Neutrophil (primary cell): ENCODE measurements around the gene L3MBTL4.

Experiments used
- H3K27ac ChIP-seq: fragments of 200-600 bp; sonication (generic); 2 replicates; pipeline ENCODE4 v1.5.1; 2016; ENCODE audit warnings: mild to moderate bottlenecking, moderate library complexity
- H3K27me3 ChIP-seq: fragments of 200-600 bp; sonication (generic); 2 replicates; pipeline ENCODE4 v1.6.0; 2016; ENCODE audit warnings: mild to moderate bottlenecking
- H3K36me3 ChIP-seq: fragments of 200-600 bp; sonication (generic); 2 replicates; pipeline ENCODE4 v1.5.1; 2017
- H3K4me1 ChIP-seq, 2 experiments: fragments of 200-600 bp in 1 of 2; sonication (generic) in 1 of 2; 1 replicate in 1 of 2; 2 replicates in 1 of 2; pipeline versions ENCODE4 v1.5.1 to v1.6.1; 2013 to 2016; ENCODE audit warnings: low read depth in 1 of 2, low read length in 1 of 2, mild to moderate bottlenecking in 1 of 2, moderate library complexity in 1 of 2; ENCODE audit not compliant: control insufficient read depth in 1 of 2, insufficient read depth in 1 of 2
- H3K4me3 ChIP-seq, 2 experiments: fragments of 200-600 bp in 1 of 2; sonication (generic) in 1 of 2; 1 replicate in 1 of 2; 2 replicates in 1 of 2; pipeline ENCODE4 v1.5.1; 2013 to 2016; ENCODE audit warnings: low read depth in 1 of 2, low read length in 1 of 2, mild to moderate bottlenecking in 1 of 2, moderate library complexity in 1 of 2
- H3K9me3 ChIP-seq: fragments of 200-600 bp; sonication (generic); 2 replicates; pipeline ENCODE4 v1.5.1; 2016
- TF ChIP-seq, protein P1 (sequence below): fragments of 200-600 bp; sonication (generic); IDR thresholded peaks from 2 replicates; pipeline ENCODE4 v1.5.1; 2016; ENCODE audit warnings: antibody characterized with exemption

L3MBTL4 gene

DNA sequence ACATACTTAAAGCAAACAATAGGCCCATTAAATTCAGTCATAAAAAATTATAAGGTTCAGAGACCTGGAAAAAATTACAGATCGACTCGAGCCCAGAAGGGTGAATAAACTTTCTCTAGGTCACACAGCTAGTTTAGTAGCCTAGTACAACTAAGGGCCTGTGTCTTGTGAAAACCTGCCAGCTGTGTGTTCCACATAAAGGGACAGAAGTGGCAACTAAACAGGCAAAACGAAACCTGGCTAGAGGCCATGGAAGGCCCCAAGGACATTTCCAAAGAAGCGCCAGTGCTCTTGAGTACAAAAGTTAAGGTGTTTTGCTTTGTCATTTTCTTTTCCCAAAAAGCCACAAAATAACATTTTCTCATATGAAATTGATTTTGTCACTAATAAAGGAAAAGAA is 164.9 kb downstream of the L3MBTL4 start:
- Histone ChIP-seq H3K27me3 (no peaks in the 10 kb centered on the region), H3K27ac (no peak overlapping the region), H3K4me1 (no peaks in the 10 kb centered on the region), H3K4me3 (no peak overlapping the region), H3K9me3 (no peaks in the 10 kb centered on the region), H3K36me3 (no peaks in the 10 kb centered on the region)
- TF ChIP-seq, protein P1, sequence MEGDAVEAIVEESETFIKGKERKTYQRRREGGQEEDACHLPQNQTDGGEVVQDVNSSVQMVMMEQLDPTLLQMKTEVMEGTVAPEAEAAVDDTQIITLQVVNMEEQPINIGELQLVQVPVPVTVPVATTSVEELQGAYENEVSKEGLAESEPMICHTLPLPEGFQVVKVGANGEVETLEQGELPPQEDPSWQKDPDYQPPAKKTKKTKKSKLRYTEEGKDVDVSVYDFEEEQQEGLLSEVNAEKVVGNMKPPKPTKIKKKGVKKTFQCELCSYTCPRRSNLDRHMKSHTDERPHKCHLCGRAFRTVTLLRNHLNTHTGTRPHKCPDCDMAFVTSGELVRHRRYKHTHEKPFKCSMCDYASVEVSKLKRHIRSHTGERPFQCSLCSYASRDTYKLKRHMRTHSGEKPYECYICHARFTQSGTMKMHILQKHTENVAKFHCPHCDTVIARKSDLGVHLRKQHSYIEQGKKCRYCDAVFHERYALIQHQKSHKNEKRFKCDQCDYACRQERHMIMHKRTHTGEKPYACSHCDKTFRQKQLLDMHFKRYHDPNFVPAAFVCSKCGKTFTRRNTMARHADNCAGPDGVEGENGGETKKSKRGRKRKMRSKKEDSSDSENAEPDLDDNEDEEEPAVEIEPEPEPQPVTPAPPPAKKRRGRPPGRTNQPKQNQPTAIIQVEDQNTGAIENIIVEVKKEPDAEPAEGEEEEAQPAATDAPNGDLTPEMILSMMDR = no peak

DNA sequence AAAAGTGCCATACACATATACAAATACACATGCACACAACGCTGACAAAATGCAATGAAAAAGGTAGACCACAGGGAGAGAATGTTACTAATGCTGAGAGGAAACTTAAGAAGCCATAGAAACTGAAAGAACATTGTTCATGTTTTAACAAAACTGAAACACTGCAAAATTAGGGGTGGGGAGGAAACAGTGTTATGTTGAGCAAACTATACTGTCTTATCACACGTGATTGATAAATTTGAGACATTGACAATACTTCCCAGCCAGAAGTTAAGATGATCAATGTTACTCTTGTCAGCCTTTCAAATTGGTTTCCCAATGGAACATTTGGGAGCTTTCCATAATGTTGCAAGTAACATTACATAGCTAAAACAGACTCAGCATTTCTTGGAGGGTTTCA is 165.5 kb downstream of the L3MBTL4 start:
- H3K4me1 ChIP-seq = no peaks in the 10 kb centered on the region
- TF ChIP-seq, protein P1 = no peak
- no peaks in the 10 kb centered on the region for H3K27me3 ChIP-seq
- H3K9me3 ChIP-seq = no peaks in the 10 kb centered on the region
- H3K4me3 ChIP-seq = no peak overlapping the region
- no peak overlapping the region for H3K27ac ChIP-seq
- no peaks in the 10 kb centered on the region for H3K36me3 ChIP-seq

DNA sequence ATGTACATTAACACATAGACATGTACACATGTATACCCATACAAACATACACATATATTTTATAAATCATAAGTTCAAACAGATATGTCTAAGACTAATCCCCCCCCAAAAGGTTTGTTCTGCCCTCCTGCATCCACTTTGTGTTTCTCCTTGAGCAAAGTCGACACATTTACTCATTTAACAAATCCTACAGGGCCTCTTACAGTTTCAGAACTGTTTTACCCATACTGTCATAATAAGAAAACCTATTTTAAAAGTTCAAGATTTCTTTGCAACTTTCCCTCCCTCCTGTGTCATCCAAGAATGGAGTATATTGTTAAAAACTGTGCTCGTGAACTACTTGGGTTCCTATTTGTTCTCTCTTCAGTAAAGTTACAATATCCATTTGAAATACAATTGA is 166.7 kb downstream of the L3MBTL4 start:
- Histone ChIP-seq H3K4me1 (no peaks in the 10 kb centered on the region), H3K27me3 (no peaks in the 10 kb centered on the region), H3K36me3 (no peaks in the 10 kb centered on the region), H3K27ac (no peak overlapping the region), H3K4me3 (no peak overlapping the region), H3K9me3 (no peaks in the 10 kb centered on the region)
- TF ChIP-seq, protein P1 = no peak

DNA sequence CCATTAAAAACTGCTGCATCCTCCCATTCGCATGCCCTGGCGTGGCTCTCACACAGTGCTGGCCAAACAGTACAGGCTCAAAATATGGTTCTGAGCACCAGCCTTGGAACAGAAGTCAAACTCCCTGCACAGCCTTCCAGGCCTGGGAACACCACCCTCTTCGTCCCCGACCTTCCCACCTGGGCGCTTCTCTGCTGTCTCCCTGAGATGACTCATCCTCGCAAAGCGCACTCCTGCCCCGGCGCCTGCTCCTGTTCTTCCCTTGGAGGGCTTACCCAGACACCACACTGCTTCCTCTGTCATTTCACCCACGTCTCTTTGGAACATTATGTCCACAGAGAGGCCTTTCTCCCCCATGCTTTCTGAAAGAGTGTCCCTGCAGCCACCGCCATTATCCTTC is 172.7 kb downstream of the L3MBTL4 start:
- Histone ChIP-seq H3K27ac (no peak overlapping the region), H3K27me3 (no peaks in the 10 kb centered on the region), H3K4me1 (no peaks in the 10 kb centered on the region), H3K4me3 (no peak overlapping the region), H3K9me3 (no peaks in the 10 kb centered on the region), H3K36me3 (no peaks in the 10 kb centered on the region)
- TF ChIP-seq, protein P1 = no peak

DNA sequence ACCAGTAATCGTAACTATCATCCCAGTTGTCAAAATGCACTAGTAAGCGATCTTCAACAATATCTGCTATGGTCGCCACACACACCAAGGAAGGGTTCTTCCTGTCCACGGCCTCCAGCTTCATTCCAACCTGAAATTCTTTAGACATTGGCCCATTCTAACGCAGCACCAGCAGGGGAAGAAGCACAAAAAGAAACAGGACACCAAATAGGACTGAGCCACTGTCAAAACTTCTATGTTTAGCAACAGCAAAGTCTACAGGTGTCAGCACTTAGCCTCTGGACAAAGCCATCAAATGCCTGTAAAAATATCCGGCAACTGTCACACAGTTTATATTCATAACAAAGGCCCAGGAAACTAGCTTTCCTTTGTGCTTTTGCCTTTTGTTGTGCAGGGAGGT is 175.0 kb downstream of the L3MBTL4 start:
- Histone ChIP-seq H3K9me3 (no peaks in the 10 kb centered on the region), H3K27ac (no peak overlapping the region), H3K4me3 (no peak overlapping the region), H3K4me1 (no peaks in the 10 kb centered on the region), H3K36me3 (no peaks in the 10 kb centered on the region), H3K27me3 (no peaks in the 10 kb centered on the region)
- TF ChIP-seq, protein P1 = no peak

DNA sequence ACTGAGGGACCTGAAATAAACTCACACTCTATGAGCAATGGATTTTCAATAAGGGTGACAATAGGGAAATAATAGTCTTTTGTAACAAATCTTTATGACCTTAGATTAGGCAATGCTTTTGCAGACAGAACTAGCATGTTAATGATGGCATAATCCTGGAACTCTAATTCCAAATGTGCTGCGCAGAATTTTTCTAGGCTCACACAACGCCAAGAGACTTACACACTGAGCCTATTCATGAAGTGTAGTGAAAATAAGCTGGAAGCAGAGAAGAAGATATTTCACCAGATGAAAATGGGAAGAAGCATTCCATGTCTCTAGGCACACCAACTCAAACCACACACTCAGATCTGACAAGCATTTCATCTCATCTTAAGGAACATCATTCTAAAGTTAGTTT is 178.5 kb downstream of the L3MBTL4 start:
- Histone ChIP-seq H3K36me3 (no peaks in the 10 kb centered on the region), H3K27ac (no peak overlapping the region), H3K4me3 (no peak overlapping the region), H3K27me3 (no peaks in the 10 kb centered on the region), H3K9me3 (no peaks in the 10 kb centered on the region), H3K4me1 (no peaks in the 10 kb centered on the region)
- TF ChIP-seq, protein P1 = no peak
